ENCODE measurements around the gene ADAMTS2. TPM values are rescaled to one million over a fixed set of nuclear protein-coding genes. Genes with fewer than 3 reads are reported as not detected.

Gene ADAMTS2
- total and polyA plus RNA-seq, 2 of the 4 experiments (the other 2 are of a cell fraction): 19.0 to 58.8 TPM

GRCh38 chr5:179256328-179257175 is 88.7 kb downstream of the ADAMTS2 start:
- no TSS peak for BruUV-seq (replicated peaks)
- H3K27me3 ChIP-seq (ENCODE audit: control insufficient read depth, insufficient read depth, low read length): no peaks in the 10 kb centered on the region
- H2AFZ ChIP-seq (replicated peaks; ENCODE audit: low read length, poor library complexity): no peak overlapping the region
- no peak overlapping the region for H4K5ac ChIP-seq (ENCODE audit: low read depth, low read length)
- H3K4me1 ChIP-seq (ENCODE audit: control insufficient read depth, insufficient read depth, low read length): peaks cover 8% of the 10 kb centered on the region
- H4K91ac ChIP-seq (ENCODE audit: insufficient read depth, low read depth, low read length): no peak overlapping the region
- no peak overlapping the region for H3K56ac ChIP-seq (ENCODE audit: extremely low read depth, insufficient read depth, low read length)
- no peak overlapping the region for H2BK120ac ChIP-seq (ENCODE audit: low read depth, low read length)
- no peak overlapping the region for H2BK15ac ChIP-seq (ENCODE audit: low read depth, low read length)
- TF ChIP-seq FOS (IDR thresholded peaks at IDR 0.05; ENCODE audit: low read depth, low read length) (no peak), CEBPB (IDR thresholded peaks at IDR 0.05; ENCODE audit: low read depth, low read length) (no peak), CHD1 (IDR thresholded peaks at IDR 0.05; ENCODE audit: low read depth, low read length) (no peak), RCOR1 (IDR thresholded peaks at IDR 0.05; ENCODE audit: insufficient replicate concordance, low read length) (no peak), RAD21 (IDR thresholded peaks at IDR 0.05; ENCODE audit: low read length) (no peak)
- CTCF ChIA-PET: no interaction called here
- DNase-seq (no peak), ATAC-seq (ENCODE audit: low read depth) (no peak)
- WGBS, 2 experiments (ENCODE audit: extremely low coverage in 2 of 2, insufficient read length in 1 of 2): 84% methylated on average over 9 of the region's 23 CpGs; no CpG with 5 or more reads in 1 of the 2 experiments
- peaks cover 5% of the 10 kb centered on the region; the same call in 1 of the 2 replicates for H3K9me1 ChIP-seq (ENCODE audit: insufficient read depth, low read length)
- no peak overlapping the region for H3K18ac ChIP-seq (ENCODE audit: low read depth, low read length)
- H2BK20ac ChIP-seq (ENCODE audit: low read depth, low read length): no peak overlapping the region
- no peak overlapping the region for H3K9ac ChIP-seq (ENCODE audit: low read depth, low read length)
- no peak overlapping the region for H3K23ac ChIP-seq (ENCODE audit: low read depth, low read length)
- no peak overlapping the region for H2AK5ac ChIP-seq (ENCODE audit: low read depth, low read length)
- peaks cover 10 to 53% of the 10 kb centered on the region in 2 experiments; a peak in 3 of 4 replicates for H3K79me1 ChIP-seq (ENCODE audit: low read depth in 1 of 2, low read length in 2 of 2)
- no peak overlapping the region for H3K27ac ChIP-seq (ENCODE audit: insufficient read depth, low read length)
- no peak overlapping the region for H3K4me2 ChIP-seq (ENCODE audit: low read depth, low read length)
- no peak overlapping the region for H3K14ac ChIP-seq (replicated peaks; ENCODE audit: low read depth, low read length)
- H3K4me3 ChIP-seq (ENCODE audit: insufficient read depth, low read depth, low read length): no peak overlapping the region
- no peaks in the 10 kb centered on the region; the same call in 1 of the 2 replicates for H4K20me1 ChIP-seq (ENCODE audit: insufficient read depth, low read length)
- in situ Hi-C loops (cut with MboI; ENCODE audit: low sequenced_read_pairs) (no loop called here), dilution Hi-C loops (cut with HindIII; ENCODE audit: low sequenced_read_pairs, unreplicated experiment) (no loop called here), intact Hi-C loops (cut with micrococcal nuclease) (no loop called here)
- POLR2A ChIA-PET (ENCODE audit: unreplicated experiment): interaction anchor here (0.6 kb wide), 1 partner anchor 20 kb away, joined by 3 read pairs; no protein-coding TSS in a partner anchor
- H2BK5ac ChIP-seq (ENCODE audit: low read depth, low read length, poor library complexity, severe bottlenecking): no peak overlapping the region
- H3K9me3 ChIP-seq (ENCODE audit: control insufficient read depth, insufficient read depth, low read length): no peaks in the 10 kb centered on the region
- H3K4ac ChIP-seq (ENCODE audit: low read depth, low read length): no peak overlapping the region
- no peak overlapping the region for H2AK9ac ChIP-seq (replicated peaks; ENCODE audit: low read depth, low read length, poor library complexity)
- no peak overlapping the region for H4K8ac ChIP-seq (ENCODE audit: low read depth in 2 of 2, low read length in 2 of 2)
- peaks cover 6% of the 10 kb centered on the region; the same call in 1 of the 2 replicates for H3K36me3 ChIP-seq (ENCODE audit: control insufficient read depth, insufficient read depth, low read length)
